IPS-18c (cell line): ENCODE measurements around the gene UQCR11.

Source experiments
- H3K4me3 ChIP-seq: 2 replicates; pipeline ENCODE4 v1.7.0; 2013; ENCODE audit warnings: low read depth, mild to moderate bottlenecking, low read length, moderate library complexity; ENCODE audit not compliant: insufficient read depth
- H3K9me3 ChIP-seq: one replicate; pipeline ENCODE4 v1.6.1; 2013; ENCODE audit warnings: mild to moderate bottlenecking, low read length, moderate library complexity; ENCODE audit not compliant: control insufficient read depth, insufficient read depth

UQCR11 gene

DNA sequence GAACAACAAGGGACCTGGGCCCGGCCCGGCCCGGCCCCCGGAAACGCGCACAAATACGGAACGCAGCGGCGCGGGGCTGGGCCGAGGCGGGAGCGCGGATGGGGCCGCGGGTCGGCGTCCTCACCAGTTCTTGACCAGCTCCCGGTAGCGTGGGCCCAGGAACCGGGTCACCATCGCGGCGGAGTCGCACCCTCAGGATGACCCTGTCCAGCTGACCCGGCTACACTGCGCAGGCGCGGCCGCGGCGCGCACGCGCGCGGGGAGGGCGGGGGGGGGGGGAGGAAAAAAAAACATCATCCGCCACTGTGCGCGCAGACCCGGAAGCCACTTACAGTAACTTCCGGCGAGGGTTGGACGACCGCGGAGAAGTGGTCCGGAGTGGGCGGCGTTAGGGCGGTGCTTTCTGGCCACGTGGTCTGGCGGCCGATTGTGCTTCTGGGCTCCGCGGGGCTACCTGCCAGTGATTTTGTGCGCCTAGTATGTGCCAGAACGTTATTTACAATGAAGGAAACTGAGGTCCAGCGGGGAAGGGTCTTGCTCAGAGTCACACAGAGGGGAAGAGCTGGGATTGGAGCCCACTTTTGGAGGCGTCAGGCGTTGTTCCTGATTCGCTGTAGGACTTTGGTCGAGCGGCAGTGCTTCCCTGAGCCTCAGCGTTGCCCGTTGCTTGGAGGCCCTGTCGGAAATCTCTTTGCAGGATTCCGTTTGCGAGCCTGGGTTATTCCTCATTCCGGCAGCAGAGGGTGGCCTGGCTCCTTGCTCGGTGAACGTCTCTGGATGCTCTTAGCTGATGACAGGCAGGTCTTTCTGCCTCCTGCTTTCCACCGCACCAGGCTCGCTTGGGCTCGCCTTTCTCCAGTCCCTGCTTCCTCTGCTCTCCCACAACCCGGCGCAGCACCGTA, at the start of gene UQCR11:
Gene UQCR11, minus strand, starts transcription at position 227 of the 902 bp plus-strand sequence. Its CDS starts 53 bp downstream, at position 174.
- H3K9me3 ChIP-seq = no peaks in the 10 kb centered on the region
- H3K4me3 ChIP-seq = peak within 1 kb of the TSS; percentile 83

DNA sequence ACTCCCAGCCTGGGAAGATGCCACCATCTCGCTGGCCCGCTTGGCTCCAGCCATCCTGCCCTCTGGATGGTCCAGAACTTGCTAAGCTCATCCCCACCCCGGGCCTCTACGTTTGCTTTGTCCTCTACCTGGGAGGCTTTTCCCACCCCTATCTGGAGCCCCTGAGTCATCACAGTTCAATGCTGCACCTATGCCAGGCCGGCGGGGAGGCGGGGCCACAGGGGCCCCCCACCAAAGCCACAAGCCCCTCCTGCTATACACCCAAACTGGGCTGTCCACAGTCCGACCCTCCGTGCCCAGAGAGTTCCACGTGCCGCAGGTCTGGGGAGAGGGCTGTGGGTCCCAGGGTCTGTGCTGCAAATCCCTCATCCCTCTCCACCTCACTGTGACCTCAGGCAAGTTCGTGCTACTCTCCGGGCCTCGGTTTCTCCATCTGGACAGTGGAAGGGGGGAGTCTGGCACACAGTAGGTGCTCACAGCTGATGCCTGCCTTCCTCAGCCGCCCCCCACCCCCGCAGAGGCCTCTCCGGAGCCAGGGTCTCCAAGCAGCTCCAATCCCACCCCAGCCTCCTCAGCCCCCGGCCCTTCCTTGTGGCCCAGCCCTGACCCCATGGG, 49.0 kb upstream of the UQCR11 start:
- peaks cover 8% of the 10 kb centered on the region for H3K9me3 ChIP-seq
- no peak overlapping the region for H3K4me3 ChIP-seq

DNA sequence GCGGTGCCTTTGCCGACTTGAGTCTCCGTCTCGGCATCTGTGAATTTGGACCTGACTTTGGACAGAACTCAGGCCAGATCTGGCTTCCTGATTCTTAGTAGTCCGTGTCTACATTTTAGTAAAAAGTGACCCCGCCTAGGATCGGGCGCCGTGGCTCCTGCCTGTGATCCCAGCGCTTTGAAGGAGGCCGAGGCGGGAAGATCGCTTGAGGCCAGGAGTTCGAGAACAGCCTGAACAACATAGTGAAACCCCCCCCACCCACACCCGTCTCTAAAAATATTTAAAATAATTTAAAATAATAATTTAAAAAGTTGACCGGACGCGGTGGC, 48.0 kb upstream of the UQCR11 start:
- peaks cover 8% of the 10 kb centered on the region for H3K9me3 ChIP-seq
- peak overlapping the region; percentile 64 for H3K4me3 ChIP-seq

DNA sequence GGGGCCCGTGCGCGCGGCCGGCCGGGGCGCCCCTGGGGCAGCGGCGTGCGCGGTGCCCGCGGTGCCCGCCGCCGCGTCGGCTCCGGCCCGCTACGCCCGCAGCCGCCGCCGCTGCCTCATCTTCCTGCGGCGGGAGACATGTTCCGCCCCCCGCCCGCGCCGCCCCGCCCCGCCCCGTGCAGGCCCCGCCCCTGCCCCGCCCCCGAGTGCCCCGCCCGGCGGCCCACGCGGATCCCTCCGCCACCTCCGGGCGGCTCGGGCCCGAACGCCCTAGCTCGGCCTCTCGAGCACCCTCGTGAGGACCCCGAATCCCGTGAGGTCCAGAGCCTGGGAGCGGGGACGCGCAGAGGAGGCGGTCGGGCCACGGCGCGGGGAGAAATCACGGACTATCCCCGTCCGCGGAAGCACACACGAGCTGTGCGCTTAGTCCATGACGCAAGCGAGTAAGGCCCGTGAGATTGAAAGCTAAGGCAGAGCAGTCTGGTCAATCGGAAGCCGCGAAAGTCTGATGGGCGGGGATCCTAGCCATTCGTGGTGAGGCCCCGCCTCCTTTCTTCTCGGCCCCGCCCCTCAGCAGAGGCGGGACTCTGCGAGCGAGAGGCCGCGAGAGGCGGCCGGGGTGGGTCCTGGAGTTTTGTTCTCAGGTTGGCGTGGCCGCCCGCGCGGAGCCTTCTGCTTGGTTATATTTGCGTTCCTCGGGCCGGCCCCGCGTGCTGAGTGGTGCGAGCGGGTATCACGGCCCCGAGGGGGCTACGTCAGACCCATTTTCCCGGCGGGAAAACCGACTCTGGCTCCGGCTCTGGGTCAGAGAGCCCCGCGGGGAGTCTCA, 47.4 kb upstream of the UQCR11 start, which contains the start of gene TCF3:
Gene TCF3, minus strand, starts transcription at position 145 of the 829 bp plus-strand sequence. CDS start 2,367 bp downstream, outside the sequence.
- Histone ChIP-seq H3K9me3 (peaks cover 8% of the 10 kb centered on the region), H3K4me3 (peak within 1 kb of the TSS; percentile 91)

DNA sequence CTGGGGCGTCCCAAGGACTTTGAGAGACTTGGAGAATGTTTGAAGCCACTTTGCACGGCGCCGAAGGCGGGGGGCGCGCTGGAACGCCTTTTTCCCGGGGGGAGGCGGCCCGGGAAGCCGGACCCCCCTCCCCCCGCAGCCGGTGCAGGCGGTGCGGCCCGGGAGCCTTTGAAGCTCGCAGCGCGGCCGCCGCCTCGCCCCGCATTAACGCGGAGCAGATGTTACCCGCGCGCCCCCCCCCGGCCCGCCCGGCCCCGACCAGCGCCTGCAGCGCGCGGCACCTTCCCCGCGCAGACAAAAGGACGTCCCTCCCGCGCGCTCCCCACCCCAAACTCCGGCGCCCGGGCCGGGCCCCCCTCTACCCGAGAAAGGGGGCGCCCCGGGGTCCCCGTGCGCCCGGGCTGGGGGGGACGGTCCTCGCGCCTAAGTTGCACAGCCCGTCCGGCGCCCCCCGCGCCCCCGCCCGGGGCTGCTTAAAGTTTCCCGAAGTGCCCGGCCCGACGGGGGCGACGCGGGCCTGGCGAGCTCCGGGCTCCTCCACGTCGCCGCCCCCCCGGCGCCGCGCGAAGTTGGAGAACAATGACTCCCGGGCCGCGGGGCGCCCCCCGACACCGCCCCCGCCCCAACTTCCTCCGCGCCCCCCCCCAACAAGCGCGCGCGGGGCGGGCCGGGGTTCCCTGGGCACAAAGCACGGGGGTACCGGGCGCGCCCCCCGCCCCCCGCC, 46.5 kb upstream of the UQCR11 start:
- Histone ChIP-seq H3K4me3 (peak overlapping the region; percentile 84), H3K9me3 (peaks cover 8% of the 10 kb centered on the region)

DNA sequence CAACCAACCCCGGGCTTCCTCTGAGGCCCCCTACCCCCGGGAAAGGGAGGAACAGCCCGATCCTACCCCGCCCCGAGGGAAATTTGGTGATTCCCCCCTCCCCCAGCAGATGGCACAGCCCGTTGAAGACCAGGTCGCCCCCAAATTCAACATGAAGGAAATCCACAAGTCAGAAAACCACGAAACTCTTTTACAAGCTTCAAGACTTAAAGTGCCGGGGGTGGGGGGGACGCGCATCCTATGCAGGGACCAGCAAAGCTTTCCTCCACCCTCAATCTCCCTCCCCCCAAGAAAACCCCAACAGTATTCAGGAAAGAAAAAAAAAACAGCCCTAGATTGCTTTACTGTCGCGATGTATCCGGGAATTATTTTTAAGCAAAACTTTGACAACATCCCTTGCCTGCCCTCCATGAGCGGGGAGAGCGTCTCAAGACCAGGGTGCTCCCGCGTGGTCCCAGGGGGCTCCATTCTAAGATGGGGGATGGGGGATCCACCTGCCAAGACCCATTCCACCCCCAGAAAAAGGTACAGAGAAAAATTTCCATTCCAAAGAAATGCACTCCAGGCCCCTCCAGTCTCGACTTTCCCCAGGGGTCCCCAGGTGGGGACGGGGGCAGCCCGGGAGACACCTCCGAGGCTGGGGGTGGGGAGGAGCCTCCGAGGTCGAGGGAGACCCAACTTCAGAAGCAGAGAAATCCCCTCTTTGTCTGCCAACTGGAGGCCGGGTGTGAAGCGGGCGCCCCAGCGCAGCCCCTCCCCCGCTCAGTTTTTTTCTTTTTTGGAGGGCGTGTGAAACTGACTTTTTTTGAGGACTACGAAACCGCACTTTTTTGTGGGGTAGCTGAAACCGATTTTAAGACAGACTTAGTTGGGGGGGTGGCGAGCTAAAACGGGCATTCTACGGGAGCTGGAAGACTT, 45.6 kb upstream of the UQCR11 start:
- H3K9me3 ChIP-seq = peaks cover 8% of the 10 kb centered on the region

DNA sequence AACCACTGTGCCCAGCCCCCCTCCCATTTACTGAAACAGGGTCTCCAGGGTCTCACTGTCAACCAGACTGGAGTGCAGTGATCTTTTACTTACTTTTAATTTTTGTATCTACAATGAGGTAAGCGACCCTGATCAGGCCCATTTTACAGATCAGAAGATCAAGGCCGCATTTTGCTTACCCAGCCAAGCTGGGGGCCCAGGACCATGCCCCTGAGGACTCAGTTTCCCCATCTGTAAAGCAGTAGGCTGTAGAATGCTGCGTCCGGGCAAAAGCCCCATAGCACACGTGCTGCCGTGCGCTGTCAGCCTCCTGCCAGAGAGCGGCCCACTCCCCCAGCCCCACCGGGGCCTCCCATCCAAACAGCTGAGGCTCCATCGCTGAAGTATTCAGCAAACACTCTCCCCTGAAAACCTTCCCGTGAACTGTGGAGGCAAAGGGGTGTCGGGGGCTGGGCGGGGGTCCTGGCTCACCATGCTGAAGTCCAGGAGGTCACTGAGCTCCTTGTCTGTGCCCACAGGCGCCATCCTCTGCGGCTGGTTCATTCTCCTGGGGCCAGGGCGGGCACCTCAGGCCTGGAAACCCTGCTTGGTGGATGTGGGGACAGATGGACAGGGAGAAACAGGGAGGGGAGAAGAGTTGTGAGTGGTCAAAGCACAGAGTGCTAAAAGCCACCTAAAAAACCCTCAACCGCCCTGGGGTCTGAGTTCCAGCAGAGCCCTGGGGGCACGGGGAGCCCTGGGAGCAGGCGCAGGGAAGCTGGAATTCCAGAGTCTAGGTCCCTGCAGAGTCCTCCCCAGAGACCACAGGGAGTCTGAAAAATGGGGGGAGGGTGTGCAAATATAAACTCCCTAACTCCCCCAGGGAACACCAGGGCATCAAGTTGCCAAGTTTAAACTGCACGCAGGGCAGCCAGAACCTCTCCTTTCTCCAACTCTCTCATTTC, 44.7 kb upstream of the UQCR11 start:
- peak overlapping the region; percentile 84; the same call in 1 of the 2 replicates for H3K4me3 ChIP-seq

More for the DNA sequence above, 45.6 kb upstream of the UQCR11 start:
- H3K4me3 ChIP-seq = peak overlapping the region; percentile 84

DNA sequence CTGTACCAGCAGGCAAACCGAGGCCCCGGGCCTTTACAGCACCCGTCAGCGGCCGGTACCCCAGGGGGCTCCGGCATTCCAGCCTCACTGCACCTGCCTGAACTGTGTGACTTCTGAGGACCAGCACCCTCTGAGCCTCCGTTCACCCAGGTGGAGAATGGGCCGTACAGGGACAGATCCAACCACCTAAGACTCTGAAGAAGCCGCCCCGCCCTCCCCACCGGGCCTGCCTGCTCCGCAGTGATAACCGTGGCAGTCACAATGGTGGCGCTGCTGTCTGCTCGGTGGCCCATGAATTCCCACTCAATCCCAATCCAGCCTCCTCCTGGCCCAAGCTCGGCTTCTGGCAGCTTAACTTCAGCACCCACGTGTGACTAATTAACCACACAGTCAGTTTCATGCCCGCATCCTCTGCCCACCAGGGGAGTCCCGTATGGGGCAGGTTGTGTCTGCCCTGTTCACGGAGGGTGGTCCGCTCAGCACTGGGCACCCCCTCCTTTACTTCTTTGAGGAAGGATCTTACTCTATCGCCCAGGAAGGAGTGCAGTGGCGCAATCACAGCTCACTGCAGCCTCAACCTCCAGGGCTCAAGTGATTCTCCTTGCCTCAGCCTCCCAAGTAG, 43.8 kb upstream of the UQCR11 start:
- no peak overlapping the region for H3K4me3 ChIP-seq
- H3K9me3 ChIP-seq = peaks cover 8% of the 10 kb centered on the region

More for the DNA sequence above, 44.7 kb upstream of the UQCR11 start:
- H3K9me3 ChIP-seq = peaks cover 8% of the 10 kb centered on the region

DNA sequence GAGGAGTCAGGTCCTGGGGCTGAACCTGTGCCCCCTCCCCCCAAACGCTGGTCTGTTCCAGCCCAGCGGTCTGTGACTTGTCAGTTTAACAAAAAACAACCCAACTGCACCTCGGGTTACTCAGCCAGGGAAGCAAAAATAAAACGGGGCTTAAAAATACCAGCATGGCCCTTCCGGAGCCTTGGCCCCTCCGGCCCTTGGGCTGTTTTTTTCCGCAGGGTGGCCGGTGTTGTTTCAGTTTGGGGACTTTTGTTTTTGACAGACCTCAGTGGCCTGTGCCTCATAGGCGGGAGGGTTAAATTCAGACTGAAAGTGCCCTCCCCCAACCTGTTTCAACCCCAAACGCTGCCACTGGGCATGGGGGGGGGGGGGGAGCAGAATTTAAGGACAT, 43.2 kb upstream of the UQCR11 start:
- Histone ChIP-seq H3K4me3 (no peak overlapping the region), H3K9me3 (peaks cover 8% of the 10 kb centered on the region)

DNA sequence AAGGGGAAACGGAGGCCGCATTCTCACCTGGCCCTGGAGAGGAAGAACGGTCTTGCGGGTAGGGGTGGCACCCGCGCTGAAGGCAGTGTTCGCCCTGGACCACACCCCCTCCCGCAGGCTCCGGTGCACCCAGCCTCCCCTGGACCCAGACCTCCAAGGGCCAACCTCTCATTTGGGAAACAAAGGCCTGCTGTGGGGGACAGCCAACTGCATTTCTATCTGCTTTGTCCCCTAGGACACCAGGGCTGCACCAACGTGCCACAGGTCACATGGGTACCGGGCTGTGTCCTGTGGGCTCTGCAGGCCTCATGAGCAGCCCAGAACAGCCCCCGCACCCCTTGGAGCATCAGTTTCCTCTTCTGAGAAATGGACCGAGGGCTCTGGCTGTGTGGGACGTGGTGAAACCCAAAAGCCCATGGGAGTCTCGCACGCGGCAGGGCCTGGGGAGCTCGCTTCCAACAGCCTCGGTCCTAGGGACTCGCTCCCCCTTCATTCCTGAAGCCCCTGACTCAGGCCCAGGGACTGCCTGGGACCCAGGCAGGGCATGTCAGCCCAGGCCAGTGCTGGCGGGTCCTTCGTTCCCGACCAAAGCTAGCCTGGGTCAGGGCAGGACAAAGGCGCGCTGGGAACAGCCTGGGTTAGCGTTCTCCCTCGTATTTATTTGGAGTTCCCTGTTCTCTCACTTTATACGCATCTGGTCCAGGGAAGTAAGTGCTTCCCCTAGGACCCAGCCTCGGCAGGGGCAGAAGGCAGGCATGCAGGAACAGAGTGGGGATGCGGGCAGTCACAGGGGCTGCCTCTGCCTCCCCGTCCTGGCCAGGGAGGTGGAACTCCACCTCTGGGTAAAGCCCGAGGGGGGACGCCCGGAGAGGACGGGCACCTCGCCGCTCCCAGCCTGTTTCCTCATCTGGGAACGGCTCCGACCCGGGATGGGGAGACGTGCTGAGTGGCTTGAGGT, 42.5 kb upstream of the UQCR11 start:
- Histone ChIP-seq H3K9me3 (peaks cover 8% of the 10 kb centered on the region), H3K4me3 (no peak overlapping the region)

DNA sequence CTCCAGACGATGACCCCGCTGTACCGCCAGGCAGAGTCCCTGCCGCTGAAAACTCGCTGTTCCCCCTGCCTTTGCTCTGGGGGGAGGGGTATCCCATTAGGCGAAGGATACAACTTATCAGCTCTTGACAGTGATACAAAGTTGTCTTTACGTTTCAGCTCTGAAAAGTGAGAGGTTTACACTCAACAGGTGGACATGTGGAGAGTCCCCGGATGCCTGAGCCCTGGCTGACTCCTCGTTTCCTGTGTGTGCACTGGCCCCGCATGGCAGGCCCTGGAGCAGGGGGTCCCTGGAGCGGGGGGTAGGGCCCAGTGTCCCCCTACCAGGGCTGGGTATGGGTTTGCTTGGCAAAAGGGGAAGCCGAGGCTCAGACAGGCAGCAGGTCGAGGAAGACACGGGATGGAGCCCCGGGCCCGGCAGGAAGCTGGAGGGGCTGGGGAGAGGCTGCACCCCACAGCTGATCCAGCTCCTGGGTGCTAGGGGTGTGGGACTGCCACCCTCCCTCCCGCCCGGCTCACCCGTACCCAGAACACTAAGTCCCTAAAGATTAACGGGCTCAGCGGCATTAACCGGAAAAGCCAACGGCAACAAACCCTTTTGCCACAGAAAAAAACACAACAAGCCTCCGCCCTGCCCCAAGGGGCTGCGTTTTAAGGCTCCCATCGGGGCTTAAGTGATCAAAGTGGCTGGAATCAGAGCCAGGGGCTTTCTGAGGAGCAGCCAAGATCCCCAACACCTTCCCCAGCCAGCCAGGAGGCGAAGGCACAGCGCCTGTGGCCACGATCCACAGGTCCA, 41.6 kb upstream of the UQCR11 start:
- Histone ChIP-seq H3K4me3 (no peak overlapping the region), H3K9me3 (peaks cover 8% of the 10 kb centered on the region)

DNA sequence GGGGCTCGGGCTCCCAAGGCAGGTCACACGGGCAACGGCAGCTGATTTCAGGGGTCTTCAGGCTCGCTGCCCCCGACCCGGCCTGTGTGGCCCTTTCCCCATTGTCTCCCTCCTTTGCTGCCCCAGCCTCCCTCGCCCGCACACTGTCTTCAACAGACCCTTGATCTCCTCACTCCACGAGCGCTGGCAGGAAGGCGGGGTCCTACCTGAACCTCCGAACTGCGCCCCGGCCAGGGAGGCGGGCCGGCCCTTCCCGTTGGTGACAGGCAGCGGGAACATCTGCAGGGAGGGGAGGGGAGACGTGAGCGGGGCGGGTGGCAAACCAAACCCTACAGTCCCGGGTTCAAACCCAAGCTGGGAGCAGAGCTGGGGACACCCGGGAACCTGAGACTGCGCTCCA, 40.9 kb upstream of the UQCR11 start:
- no peak overlapping the region for H3K4me3 ChIP-seq
- H3K9me3 ChIP-seq = peaks cover 8% of the 10 kb centered on the region

DNA sequence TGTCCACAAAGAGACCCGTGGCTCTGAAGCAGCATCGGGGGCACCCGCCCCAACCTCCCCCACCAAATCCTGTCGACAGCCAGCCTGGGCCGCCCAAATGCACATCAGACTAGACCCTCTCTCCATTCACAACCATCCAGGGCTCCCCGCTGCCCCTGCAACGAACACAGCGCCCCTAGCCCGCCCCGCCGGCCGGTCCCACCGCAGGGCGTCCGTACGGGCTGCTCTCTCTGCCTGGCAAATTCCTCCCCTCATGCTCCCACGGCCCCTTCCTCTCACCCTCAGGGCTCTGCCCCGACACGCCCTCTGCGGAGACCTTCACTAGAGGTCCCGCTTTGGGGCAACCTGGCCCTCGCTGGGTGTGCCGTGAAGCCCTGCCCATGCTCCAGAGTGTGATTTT, 40.0 kb upstream of the UQCR11 start:
- no peak overlapping the region for H3K4me3 ChIP-seq
- H3K9me3 ChIP-seq = peaks cover 5% of the 10 kb centered on the region
